HG03060 (cell line): ENCODE data around the gene KRTAP29-1.
"Not testable (repeated sequence)": the region's sequence is repeated elsewhere in the genome, so short reads cannot be mapped to it uniquely, and the experiment has no call there.

ENCODE experiments used
- ATAC-seq: cut with Tn5 transposase; IDR thresholded peaks from one replicate; pipeline ENCODE4 v1.9.1; 2021; ENCODE audit warnings: low read depth, moderate number of reproducible peaks; ENCODE audit not compliant: unreplicated experiment

Gene KRTAP29-1

DNA sequence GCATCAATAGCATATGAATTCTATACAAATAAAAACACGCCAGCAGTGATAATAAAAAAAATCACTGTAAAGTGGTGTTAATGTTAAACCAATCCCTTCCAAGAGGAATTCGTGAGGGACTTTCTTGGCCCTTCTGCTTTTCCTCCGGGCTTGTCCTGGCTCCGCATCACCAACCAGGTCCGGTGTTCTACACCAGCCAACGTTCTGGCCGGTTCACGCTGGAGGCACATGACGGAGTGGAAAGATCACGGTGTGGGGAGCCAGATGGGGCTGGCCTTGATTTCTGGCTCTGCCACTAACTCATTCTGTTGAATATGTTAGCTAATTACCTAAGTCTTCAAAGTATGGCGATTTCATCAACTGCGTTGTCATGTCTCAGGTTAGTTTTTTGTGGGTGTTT is 1.4 kb upstream of the KRTAP29-1 start:
- no peak for ATAC-seq

DNA sequence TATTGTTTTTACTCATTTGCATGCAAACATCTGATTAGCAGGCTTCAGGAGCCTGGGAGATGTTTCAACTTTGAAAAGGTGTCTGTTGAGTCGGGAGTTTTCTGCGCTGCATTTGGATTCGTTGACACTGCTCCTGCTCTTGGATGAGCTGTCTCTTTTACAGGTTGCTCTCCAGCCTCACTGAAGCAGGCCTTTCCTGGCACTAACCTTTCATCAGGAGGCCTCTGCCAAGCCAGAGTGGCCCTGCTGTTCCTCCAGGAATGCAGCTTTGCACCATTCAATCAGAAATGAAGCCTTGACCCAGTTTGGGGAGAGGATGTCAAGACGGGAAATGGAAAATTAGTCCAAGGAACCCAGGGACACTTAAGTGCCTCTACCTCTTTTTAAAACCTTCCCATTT is 330 bp upstream of the KRTAP29-1 start:
- ATAC-seq: no peak

DNA sequence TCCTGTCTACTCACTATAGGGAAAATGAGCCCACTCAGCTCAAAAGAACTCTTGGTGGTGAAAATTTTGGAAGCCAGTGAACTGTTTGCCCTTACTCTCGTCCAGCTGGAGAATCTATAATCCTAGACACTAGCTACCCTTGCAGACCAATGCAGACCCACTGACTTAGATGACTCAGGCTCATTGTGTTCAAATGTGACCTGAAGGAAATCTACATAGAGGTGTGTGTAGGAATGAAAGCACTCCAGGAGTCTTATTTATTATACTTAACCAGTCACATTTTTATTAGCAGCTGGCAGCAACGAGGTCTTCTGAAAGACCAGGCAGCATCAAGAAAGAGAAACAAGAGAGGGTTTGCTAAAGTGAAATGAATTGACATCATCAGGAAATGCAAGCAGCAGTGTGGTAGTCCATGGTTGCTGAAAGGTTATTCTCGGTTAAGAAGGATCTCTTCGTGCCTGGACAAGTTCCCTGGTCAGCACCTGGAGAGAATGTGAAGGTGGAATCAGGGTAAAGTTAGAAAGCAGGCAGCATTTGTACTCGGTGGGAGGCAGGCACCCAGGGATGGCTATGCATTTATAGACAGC is 1.4 kb downstream of the KRTAP29-1 start:
- no peak for ATAC-seq

DNA sequence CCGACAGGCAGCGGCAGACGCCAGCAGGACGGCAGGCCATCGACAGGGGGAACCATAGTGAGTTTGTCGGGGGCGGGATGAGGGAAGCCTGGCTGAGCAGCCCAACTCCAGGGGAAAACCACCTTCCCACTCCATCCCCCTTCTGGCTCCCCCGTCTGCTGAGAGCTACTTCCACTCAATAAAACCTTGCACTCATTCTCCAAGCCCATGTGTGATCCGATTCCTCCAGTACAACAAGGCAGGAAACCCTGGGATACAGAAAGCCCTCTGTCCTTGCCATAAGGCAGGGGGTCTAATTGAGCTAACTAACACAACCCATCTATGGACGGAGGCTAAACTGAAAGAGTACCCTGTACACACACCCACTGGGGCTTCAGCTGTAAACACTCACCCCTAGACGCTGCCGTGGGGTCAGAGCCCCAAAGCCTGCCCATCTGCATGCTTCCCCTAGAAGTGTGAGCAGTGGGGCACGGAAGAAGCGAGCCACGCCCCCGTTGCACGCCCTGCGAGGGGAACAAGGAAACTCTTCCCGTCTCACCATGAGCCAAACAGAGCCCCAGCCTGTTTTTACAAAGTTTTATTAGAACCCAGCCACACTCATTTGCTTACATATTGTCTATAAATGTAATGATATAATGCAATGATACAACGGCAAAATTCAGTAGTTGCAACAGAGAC is 4.1 kb downstream of the KRTAP29-1 start:
- ATAC-seq: no peak

DNA sequence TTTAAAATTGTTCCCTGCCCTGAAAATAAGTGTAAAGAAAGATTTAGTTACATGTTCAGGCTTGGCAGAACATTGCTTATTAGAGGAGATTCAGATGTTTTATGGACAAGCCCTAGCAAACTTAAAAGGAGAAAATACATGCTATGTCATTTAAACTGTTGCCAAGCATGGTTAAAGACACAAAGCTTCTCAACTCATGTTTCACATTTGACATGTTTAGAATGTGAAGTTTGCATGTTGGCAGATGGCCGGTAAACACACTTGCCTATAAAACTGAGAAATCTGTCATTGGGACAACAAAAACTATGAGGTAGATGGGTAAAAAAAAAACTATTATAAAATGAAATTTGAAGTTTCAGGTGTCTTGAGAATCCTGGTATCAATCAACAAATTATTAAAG is 5.8 kb downstream of the KRTAP29-1 start:
- ATAC-seq: no peak

DNA sequence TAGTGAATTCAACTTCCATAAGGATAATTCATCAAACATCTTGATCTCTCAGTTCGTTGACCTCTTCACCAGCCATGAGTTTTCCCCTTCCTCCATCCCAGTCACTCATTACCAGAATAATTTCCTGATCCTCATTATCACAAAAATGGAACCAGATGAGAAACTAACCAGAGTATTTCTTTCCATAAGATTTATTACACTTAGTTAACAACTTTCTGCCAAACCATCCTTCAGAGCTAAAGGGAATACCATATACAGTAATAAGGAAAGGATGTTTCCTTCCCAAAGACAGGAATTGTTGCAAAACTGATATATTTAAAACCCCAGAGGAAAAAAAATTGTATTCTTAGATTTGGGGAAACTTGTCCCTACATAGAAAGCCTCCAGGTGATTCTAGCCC is 8.6 kb downstream of the KRTAP29-1 start:
- no peak for ATAC-seq

DNA sequence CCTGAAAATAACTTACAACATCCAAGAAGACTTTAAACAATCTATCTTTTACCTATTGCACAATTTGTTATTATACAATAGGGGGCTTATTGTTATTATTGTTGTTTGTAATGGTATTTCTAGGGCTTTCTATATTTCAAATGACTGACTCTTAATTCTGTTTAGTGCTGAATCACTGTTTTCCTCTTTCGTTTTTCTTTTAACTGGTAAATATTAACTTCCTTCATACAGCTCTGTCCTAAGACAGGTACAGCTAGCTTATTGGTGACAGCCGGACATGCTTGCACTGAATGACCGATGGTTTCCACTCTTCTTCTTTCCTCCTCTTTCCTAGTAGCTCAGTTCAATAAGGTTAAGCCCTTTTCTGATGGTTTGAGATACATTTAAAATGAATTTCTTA is 15.6 kb downstream of the KRTAP29-1 start:
- ATAC-seq: no peak

DNA sequence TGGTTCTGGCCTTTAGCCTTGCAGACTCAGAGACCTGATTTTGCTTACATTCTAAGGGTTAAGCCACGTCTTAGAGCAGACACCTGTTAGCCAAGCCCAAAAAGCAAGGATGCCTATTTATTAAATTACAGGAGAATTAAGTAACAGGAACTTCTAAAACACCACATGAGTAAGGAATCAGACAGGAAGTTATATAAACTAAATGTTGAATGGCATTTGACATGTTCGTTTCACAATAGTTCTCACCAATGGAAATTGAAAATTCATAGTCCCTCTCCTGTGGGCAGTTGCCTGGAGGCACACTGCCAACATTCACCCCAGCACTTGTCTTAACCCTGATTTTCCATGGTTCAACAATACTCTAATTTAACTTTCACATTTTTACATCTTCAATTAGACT is 18.1 kb downstream of the KRTAP29-1 start:
- ATAC-seq: no peak

DNA sequence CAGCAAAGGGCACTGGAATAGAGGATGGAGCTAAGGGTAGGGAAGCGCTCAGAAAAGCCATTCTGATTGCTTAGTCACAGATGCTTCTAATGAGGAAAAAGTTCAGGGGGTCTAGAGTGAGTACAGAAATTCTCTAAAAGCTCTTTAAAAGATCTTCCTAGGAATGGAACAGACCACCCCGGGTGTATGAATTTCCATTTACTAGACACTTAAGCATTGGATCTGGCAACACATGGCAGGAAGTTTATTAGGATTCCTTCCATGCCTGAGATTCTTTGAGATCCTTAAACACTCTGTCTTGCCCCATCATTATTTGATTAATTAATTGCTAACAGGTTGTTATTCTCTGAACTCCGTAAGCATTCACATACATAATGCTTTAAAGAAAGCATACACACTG is 18.6 kb downstream of the KRTAP29-1 start:
- no peak for ATAC-seq

DNA sequence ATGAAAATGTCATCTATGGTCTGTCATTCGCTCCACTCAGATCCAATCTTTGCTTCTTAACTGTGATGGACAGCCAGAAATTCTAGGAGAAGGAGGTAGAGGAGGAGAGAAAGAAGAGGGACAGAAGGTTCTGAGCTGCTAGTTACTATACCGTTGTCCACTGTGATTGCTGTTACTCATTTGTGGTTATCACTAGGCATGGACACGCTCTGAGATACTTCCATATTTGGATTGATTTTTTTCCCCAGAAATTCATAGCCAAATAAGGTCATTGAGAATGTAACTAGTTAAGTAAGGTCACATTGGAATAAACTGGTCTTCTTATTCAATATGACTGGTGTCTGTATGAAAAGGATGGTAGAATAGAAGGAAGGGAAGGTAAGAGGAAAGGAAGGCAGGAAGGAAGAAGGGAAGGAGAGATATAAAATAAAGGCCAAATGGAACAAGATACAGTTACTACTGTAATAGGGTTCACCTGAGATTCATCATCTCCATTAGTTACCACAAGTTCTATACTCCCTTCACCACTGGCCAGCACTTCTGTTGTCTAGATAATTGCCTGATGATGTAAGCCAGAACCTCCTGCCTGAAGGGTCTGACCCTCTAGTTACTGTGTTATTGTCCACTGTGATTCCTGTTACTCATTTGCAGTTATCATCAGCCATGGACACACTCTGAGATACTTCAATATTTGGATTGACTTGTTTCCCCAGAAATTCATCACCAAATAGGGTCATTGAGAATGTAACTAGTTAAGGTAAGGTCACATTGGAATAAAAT is 24.3 kb downstream of the KRTAP29-1 start:
- no peak for ATAC-seq

DNA sequence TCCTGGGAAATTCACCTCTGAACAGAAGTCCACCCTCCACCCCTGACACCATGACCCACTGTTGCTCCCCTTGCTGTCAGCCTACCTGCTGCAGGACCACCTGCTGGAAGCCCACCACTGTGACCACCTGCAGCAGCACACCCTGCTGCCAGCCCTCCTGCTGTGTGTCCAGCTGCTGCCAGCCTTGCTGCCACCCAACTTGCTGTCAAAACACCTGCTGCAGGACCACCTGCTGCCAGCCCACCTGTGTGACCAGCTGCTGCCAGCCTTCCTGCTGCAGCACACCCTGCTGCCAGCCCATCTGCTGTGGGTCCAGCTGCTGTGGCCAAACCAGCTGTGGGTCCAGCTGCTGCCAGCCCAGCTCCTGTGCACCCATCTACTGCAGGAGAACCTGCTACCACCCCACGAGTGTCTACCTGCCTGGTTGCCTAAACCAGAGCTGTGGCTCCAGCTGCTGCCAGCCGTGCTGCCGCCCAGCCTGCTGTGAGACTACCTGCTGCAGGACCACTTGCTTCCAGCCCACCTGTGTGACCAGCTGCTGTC is 26.9 kb downstream of the KRTAP29-1 start, which contains the start of gene KRTAP9-7:
TSS of gene KRTAP9-7 (plus strand) at position 51 of the 543 bp plus-strand sequence. CDS start at position 51, 0 bp downstream.
- not testable (repeated sequence) for ATAC-seq

DNA sequence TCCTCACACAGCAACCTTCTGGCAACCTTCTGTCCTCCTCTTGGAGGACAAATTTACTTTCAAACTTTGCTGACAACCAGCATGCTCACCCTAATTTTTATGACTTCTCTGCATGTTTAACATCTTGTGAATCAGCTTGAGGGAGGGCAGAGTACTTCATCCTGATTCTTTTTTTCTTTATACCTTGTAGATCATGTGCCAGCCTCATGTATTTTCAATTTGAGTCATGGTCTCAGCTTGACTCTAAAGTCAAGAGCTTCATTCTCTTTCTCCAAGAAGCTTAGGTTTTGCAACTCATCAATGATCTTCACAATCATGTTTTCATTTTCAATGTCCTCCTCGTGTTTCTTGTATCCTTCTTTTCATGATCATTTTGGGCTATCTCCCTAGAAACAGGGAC is 30.8 kb downstream of the KRTAP29-1 start:
- no peak for ATAC-seq

DNA sequence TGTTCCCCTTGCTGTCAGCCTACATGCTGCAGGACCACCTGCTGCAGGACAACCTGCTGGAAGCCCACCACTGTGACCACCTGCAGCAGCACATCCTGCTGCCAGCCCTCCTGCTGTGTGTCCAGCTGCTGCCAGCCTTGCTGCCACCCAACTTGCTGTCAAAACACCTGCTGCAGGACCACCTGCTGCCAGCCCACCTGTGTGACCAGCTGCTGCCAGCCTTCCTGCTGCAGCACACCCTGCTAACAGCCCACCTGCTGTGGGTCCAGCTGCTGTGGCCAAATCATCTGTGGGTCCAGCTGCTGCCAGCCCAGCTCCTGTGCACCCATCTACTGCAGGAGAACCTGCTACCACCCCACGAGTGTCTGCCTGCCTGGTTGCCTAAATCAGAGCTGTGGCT is 31.3 kb downstream of the KRTAP29-1 start:
- ATAC-seq: not testable (repeated sequence)

DNA sequence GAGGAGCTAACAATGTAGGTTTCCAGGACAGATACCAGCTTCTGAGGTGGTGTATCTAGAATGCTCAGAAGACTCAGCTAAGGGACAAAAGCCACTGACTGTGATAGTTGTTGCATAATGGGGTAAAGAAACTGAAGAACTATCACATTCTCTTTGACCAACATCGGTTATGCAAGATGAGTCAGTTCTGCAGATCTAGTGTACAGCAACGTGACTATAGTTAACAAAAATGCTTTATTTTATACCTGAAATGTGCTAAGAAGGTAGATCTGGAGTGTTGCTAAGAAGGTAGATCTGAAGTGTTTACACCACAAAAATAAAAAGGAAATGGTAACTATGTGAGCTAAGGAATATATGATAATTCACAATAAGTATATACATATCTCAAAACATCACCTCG is 34.9 kb downstream of the KRTAP29-1 start:
- no peak for ATAC-seq

DNA sequence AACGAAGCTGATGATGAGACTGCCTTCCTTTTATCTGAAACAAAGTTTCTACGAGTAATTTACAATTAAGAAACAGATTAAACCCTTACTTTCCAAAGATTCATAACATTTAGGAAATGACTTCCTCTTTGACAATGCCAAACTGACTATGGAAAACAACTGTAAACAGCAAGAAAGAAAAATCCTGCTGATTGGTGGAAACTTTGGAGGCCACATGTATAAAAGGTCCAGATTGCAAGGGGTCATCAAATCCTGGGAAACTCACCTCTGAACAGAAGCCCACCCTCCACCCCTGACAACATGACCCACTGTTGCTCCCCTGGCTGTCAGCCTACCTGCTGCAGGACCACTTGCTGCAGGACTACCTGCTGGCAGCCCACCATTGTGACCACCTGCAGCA is 37.6 kb downstream of the KRTAP29-1 start, which contains the start of gene KRTAP9-6:
TSS of gene KRTAP9-6 (plus strand) at position 301 of the 400 bp plus-strand sequence. CDS start at position 301, 0 bp downstream.
- no peak for ATAC-seq

DNA sequence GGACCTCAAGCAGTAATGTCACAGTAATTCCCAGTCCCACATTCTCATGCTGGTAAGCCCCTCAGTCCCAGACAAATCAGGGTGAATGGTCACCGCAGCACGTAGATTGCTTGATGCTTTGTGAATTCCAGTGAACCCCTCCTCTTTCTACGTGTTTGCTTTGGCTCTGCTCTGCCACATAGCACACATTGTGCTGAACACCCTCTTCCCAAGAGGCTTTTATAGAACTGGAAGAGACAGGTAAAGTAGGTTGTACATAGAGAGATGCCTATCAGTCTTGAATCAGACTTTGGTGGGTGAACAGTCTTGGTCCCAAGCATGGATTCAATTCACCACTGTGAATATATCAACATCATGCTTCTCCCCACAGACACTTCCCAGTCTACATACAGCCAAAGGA is 38.1 kb downstream of the KRTAP29-1 start:
- ATAC-seq: no peak

DNA sequence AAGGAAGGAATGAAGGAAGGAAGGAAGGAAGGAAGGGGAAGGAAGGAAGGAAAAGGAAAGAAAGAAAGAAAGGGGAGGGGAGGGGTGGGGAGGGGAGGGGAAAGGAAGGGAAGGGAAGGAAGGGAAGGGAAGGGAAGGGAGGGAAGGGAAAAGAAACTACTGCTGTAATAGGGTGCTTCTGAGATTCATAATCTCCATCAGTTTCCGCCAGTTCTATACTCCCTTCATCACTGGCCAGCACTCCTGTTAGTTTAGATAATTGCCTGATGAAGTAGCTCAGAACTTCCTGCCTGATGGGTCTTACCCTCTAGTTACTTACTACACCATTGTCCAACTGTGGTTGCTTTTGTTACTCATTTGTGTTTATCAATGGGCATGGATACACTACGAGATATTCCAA is 39.4 kb downstream of the KRTAP29-1 start:
- no peak for ATAC-seq

DNA sequence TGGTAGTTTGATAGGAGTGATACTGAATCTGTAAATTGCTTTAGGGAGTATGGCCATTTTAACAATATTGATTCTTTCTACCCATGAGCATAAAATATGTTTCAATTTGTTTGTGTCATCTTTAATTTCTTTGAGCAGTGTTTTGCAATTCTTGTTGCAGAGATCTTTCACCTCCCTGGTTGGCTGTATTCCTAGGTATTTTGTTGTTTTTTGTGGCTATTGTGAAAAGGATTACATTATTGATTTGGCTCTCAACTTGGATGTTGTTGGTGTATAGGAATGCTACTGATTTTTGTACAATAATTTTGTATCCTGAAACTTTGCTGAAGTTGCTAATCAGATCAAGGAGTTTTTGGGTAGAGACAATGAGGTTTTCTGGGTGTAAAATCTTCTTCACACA is 44.2 kb downstream of the KRTAP29-1 start:
- ATAC-seq: no peak

DNA sequence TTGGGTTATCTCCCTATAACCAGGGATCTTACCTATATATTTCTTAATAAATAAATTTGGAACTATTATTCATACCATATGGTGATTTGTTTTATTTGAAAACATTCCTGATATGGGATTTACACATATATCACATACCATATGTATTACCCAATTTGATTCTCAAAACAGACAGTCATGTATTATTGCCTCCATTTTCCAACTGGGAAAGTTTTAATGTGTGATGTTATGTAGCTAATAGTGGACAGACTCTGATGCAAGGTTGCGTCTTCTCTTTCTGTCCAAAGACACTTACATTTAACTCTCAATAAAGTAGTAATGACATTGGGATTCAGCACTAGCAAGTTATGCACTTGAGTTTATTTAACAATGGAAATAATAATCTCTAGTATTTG is 46.4 kb downstream of the KRTAP29-1 start:
- no peak for ATAC-seq

DNA sequence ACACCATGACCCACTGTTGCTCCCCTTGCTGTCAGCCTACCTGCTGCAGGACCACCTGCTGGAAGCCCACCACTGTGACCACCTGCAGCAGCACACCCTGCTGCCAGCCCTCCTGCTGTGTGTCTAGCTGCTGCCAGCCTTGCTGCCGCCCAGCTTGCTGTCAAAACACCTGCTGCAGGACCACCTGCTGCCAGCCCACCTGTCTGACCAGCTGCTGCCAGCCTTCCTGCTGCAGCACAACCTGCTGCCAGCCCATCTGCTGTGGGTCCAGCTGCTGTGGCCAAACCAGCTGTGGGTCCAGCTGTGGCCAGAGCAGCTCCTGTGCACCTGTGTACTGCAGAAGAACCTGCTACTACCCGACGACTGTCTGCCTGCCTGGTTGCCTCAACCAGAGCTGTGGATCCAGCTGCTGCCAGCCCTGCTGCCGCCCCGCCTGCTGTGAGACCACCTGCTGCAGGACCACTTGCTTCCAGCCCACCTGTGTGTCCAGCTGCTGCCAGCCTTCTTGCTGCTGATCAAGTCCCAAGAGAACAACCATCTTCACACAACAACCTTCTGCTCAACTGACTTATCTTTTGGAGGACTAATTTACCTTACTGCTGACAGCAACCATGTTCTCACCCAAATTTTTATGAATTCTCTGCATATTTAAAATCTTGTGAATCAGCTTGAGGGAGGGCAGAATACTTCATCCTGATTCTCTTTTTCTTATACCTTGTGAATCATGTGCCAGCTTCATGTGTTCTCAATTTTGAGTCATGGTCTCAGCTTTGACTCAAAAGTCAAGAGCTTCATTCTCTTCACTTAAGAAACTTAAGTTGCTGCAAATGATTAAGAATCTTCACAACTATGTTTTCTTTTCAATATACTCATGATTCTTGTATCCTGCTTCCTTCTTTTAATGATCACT is 47.0 kb downstream of the KRTAP29-1 start, which contains the start of gene KRTAP9-9:
TSS of gene KRTAP9-9 (plus strand) at position 4 of the 910 bp plus-strand sequence.
- ATAC-seq: not testable (repeated sequence)
